Heart left ventricle (tissue), 16 donors: ENCODE measurements around the gene NBL1. TPM values are rescaled to one million over a fixed set of nuclear protein-coding genes. Genes with fewer than 3 reads are reported as not detected.
A peak's percentile ranks its signal among the peaks of the same experiment; 100 is the strongest.

Experiments
- ATAC-seq, 4 donors: fragments of 200-7000 bp; cut with Tn5 transposase; one replicate each; pipeline ENCODE4 v1.9.1; 2020 to 2022; ENCODE audit warnings: moderate library complexity in 4 of 4, mild to moderate bottlenecking in 3 of 4, moderate number of reproducible peaks in 1 of 4
- DNase-seq, 5 donors: peaks; one replicate each; pipeline ENCODE4 v3.0.0-alpha.2; 2020
- H3K27ac ChIP-seq, 12 donors: fragments of 200-600 bp; sonication (generic) in 4 of 12; one replicate each; pipeline versions ENCODE4 v1.5.0 to v1.8.0; 2016 to 2022; ENCODE audit warnings: mild to moderate bottlenecking in 2 of 12
- H3K27me3 ChIP-seq, 9 donors: fragments of 200-600 bp; sonication (generic) in 2 of 9; one replicate each; pipeline versions ENCODE4 v1.5.1 to v1.8.0; 2016 to 2022; ENCODE audit warnings: mild to moderate bottlenecking in 3 of 9
- H3K36me3 ChIP-seq, 9 donors: fragments of 200-600 bp; sonication (generic) in 2 of 9; one replicate each; pipeline versions ENCODE4 v1.5.0 to v1.8.0; 2018 to 2022; ENCODE audit warnings: mild to moderate bottlenecking in 2 of 9
- H3K4me1 ChIP-seq, 12 donors: fragments of 200-600 bp; sonication (generic) in 4 of 12; one replicate each; pipeline versions ENCODE4 v1.5.0 to v1.8.0; 2016 to 2022; ENCODE audit warnings: mild to moderate bottlenecking in 3 of 12
- H3K4me3 ChIP-seq, 12 donors: fragments of 200-600 bp; sonication (generic) in 4 of 12; one replicate each; pipeline versions ENCODE4 v1.5.0 to v1.8.0; 2017 to 2022; ENCODE audit warnings: mild to moderate bottlenecking in 9 of 12, moderate library complexity in 4 of 12
- H3K9me3 ChIP-seq, 12 donors: fragments of 200-600 bp; sonication (generic) in 4 of 12; one replicate each; pipeline versions ENCODE4 v1.5.0 to v1.8.0; 2016 to 2022; ENCODE audit warnings: mild to moderate bottlenecking in 1 of 12
- POLR2A ChIP-seq, 2 donors: fragments of 450-650 bp; IDR thresholded peaks; one replicate each; pipeline ENCODE4 v1.6.1; 2017; ENCODE audit warnings: antibody characterized with exemption in 2 of 2, mild to moderate bottlenecking in 2 of 2, moderate library complexity in 2 of 2
- WGBS, 4 donors: extraction: QIAGEN DNeasy Blood & Tissue Kit in 2 of 4; methylation state at CpG; one replicate each; pipeline versions ENCODE4 v1.1.5 to v1.1.7; 2013 to 2018; 5-methylcytosine and 5-hydroxymethylcytosine counted together
- intact Hi-C, 10 donors: fragments of 100-400 bp; cut with DNase I; formaldehyde crosslinking; loops; one replicate each; pipeline versions ENCODE4 v1.11.1 to v1.14.2; 2022
- polyA plus RNA-seq, 2 donors: library from polyadenylated mRNA; stranded (reverse); fragments of 200-250 nt; gene quantifications; one replicate each; pipeline ENCODE4 v1.2.3, GENCODE V29; 2013
- total RNA-seq, 9 donors: library from RNA; depleted of rRNA in 2 of 9; stranded (reverse); fragments of >200 nt in 2 of 9; fragmentation: NEBNext Ultra II Directional in 3 of 9; extraction: Animal tissue kit (Norgen Biotek cat#: 25700) in 3 of 9; gene quantifications; one replicate each; pipeline versions ENCODE4 v1.1.0 to v1.2.4, GENCODE V29; 2016 to 2023
- TF ChIP-seq, protein P1 (sequence below), 12 donors: fragments of 200-600 bp; sonication (generic) in 4 of 12; IDR thresholded peaks; one replicate each; pipeline versions ENCODE4 v1.5.0 to v1.8.0; 2018 to 2022; ENCODE audit warnings: antibody characterized with exemption in 12 of 12, mild to moderate bottlenecking in 5 of 12
- donor health status: ischemic (EF 13 %, LVEDD 7.1; RV severe dilation, severe dysfunction).
- donor health status: healthy with polysubstance abuse.
- donor health status: DM: no; HTN: yes; CAD: no.
- donor health status: DM: no; HTN: no; CAD: no.
- donor health status: ischemic (EF 25% LVEDD 6.9; RV normal size, moderate dysfunction).
- donor health status: ischemic (EF 25% LVEDD 5.7; RV mildly dilated, moderate dysfunction).
- donor health status: healthy.
- donor health status: DM: yes; HTN: yes; CAD: no.
- donor health status: ischemic (EF 35%, LVEDD 5.7; RV mildly dilated, moderate dysfunction).
- donor health status: nonischemic (EF 11% LVEDD 7.7; RV severe dilation, severe dysfunction).
- donor health status: DM: yes; HTN: yes; CAD: no.
- donor health status: PGD.
- donor health status: ischemic (EF 29% LVEDD 5.4; RV normal size, mild dysfunction).
- donor health status: nonischemic (EF 23%, LVEDD 6.1; RV moderate dilation, normal function).

The NBL1 gene
- total and polyA plus RNA-seq, 11 donors, result 19.3 to 61.4 (median 33.1) TPM

DNA sequence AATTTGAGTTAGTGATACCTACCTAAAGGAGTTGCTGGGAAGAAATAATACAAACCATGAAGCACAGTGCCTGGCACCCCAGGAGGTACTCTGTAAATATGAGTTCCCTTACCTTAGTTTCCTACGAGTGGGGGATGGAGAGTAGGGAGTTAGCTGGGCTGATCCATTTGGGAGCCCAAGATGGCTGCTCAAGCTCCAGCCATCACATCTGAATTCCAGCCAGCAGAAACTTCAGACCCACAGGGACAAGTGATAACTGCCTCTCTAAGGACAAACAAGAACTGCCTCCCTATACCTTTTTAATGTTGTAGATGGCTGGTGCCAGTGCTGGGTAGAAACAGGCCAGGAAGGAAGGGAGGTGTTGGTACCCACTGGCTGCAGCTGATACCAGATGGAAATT, 43.3 kb downstream of the NBL1 start:
- Histone ChIP-seq H3K36me3 (peaks cover 0 to 16% (median 0%) of the 10 kb centered on the region in 9 donors), H3K27me3 (no peaks in the 10 kb centered on the region), H3K4me1 (peaks cover 0 to 12% (median 4%) of the 10 kb centered on the region in 12 donors), H3K4me3 (no peak overlapping the region), H3K27ac (peak overlapping the region in 1 of 12 donors; percentile 30), H3K9me3 (peaks cover 0 to 4% (median 0%) of the 10 kb centered on the region in 12 donors)
- TF ChIP-seq, protein P1, sequence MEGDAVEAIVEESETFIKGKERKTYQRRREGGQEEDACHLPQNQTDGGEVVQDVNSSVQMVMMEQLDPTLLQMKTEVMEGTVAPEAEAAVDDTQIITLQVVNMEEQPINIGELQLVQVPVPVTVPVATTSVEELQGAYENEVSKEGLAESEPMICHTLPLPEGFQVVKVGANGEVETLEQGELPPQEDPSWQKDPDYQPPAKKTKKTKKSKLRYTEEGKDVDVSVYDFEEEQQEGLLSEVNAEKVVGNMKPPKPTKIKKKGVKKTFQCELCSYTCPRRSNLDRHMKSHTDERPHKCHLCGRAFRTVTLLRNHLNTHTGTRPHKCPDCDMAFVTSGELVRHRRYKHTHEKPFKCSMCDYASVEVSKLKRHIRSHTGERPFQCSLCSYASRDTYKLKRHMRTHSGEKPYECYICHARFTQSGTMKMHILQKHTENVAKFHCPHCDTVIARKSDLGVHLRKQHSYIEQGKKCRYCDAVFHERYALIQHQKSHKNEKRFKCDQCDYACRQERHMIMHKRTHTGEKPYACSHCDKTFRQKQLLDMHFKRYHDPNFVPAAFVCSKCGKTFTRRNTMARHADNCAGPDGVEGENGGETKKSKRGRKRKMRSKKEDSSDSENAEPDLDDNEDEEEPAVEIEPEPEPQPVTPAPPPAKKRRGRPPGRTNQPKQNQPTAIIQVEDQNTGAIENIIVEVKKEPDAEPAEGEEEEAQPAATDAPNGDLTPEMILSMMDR (IDR thresholded peaks at IDR 0.05), result no peak
- no peak for TF ChIP-seq POLR2A (IDR thresholded peaks at IDR 0.05)
- 83 to 97% (median 92%) methylated on average over 1 of the region's 1 CpG for WGBS, 4 donors
- no peak for ATAC-seq
- intact Hi-C loops, result no loop called here
- DNase-seq, result no peak

DNA sequence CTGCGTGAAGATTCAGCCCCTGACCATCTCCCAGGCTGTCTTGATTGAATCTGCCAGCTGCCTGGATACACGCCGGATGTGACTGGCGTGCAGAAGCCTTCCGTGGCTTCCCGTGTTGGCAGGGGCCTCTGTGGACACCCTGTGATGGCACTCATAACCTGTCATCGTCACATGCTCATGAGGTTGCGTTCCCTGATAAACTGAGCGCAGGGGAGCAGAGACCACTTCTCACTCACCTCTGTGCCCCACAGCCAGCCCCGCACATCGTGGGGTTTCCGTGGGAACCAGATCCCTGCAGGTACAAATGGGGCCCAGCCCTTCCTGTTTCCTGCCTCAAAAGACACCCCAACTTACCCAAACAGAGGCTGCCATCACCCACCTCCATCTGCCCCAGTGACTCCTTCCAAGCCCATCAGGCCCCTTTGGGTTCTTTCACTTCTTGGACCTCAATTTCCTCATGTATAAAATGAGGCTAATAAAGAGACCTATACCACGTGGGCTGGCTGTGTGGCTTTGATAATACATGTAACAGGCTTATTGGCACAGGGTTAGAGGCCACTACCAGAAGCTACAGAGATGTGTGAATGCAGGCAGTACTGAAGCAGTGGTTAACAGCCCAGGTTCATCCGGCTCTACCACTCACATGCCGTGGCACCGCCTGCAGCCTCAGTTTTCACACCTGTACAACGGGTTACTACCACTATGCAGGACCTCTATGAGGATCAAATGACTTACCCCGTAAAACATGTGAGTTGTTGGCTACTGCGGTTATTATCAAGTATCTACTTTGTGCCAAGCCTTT, 44.1 kb downstream of the NBL1 start:
- 74 to 88% (median 79%) methylated on average over 19 of the region's 19 CpGs for WGBS, 4 donors
- Histone ChIP-seq H3K27me3 (no peaks in the 10 kb centered on the region), H3K36me3 (peaks cover 0 to 20% (median 0%) of the 10 kb centered on the region in 9 donors), H3K4me1 (peaks cover 0 to 12% (median 4%) of the 10 kb centered on the region in 12 donors), H3K9me3 (peaks cover 0 to 4% (median 0%) of the 10 kb centered on the region in 12 donors), H3K27ac (peak overlapping the region in 1 of 12 donors; percentile 30), H3K4me3 (no peak overlapping the region)
- ATAC-seq (peak in 2 of 4 donors; percentile 12 to 62), DNase-seq (no peak)
- intact Hi-C loops, result no loop called here
- TF ChIP-seq, protein P1 (IDR thresholded peaks at IDR 0.05), result no peak
- no peak for TF ChIP-seq POLR2A (IDR thresholded peaks at IDR 0.05)

DNA sequence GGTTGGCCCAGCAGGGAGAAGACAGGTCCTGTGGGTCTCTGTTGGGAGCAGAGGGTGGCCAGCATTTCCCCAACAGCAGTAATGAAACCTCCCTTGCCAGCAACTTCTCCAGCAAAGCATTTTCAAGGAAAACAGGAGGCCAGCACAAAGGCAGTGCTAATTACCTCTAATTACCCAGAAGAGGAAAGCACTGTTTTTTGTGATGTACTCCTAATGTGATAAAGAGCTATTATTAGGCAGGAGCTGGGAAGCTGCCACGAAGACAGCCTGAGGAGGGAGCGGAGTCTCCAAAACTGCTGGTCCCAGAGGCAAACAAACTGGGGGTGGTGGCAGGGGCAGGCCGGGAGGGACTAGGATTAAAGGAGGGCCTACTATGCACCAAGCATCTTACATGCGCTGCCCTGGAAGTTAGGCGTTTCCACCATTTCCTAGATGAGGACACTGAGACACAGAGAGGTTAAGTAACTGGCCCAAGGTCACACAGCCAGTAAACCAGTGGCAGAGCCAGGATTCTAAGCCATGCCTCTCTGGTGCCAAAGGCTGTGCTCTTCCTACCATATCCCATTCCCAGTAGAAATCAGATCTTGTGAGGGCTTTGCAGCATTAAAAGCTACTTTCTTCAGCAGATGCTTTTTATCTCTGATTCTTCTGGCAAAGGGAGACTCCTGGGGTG, 45.1 kb downstream of the NBL1 start:
- Histone ChIP-seq H3K27me3 (no peaks in the 10 kb centered on the region), H3K9me3 (peaks cover 0 to 4% (median 0%) of the 10 kb centered on the region in 12 donors), H3K4me3 (no peak overlapping the region), H3K36me3 (peaks cover 0 to 26% (median 3%) of the 10 kb centered on the region in 9 donors), H3K4me1 (peaks cover 0 to 12% (median 4%) of the 10 kb centered on the region in 12 donors), H3K27ac (no peak overlapping the region)
- intact Hi-C loops, result no loop called here
- 53 to 62% (median 56%) methylated on average over 5 of the region's 5 CpGs for WGBS, 4 donors
- peak in 1 of 4 donors; percentile 51 for ATAC-seq
- TF ChIP-seq, protein P1 (IDR thresholded peaks at IDR 0.05), result no peak
- no peak for TF ChIP-seq POLR2A (IDR thresholded peaks at IDR 0.05)
- no peak for DNase-seq

DNA sequence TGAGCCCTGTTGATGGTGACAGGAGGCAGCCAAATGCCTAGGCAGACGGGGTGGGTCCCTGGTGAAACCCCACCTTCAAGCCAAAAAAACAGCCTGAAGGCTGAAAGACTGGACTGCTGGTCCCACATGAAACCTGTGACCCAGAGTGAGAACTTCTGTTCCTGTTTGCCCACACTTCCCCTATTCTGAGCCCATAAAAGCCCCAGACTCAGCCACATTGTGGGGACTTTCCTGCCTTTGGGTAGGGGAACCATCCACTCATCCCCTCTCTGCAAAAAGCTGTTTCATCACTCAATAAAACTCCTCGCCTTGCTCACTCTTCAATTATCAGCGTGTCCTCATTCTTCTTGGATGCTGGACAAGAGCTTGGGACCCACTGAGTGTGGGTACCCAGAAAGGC, 45.7 kb downstream of the NBL1 start:
- intact Hi-C loops, result loop anchor here in 1 of 10 donors (10.0 kb wide), 1 partner anchor 65 kb away; no protein-coding TSS in a partner anchor
- no peak for TF ChIP-seq POLR2A (IDR thresholded peaks at IDR 0.05)
- TF ChIP-seq, protein P1 (IDR thresholded peaks at IDR 0.05), result no peak

More for the DNA sequence above, 45.7 kb downstream of the NBL1 start:
- H3K9me3 ChIP-seq, result peaks cover 0 to 4% (median 0%) of the 10 kb centered on the region in 12 donors
- no peaks in the 10 kb centered on the region for H3K27me3 ChIP-seq
- no peak overlapping the region for H3K4me3 ChIP-seq
- WGBS, 4 donors, result 91 to 97% (median 95%) methylated on average over 3 of the region's 3 CpGs
- H3K36me3 ChIP-seq, result peaks cover 0 to 32% (median 7%) of the 10 kb centered on the region in 9 donors
- DNase-seq (no peak), ATAC-seq (no peak)
- no peak overlapping the region for H3K27ac ChIP-seq
- peaks cover 0 to 12% (median 4%) of the 10 kb centered on the region in 12 donors for H3K4me1 ChIP-seq
